Measurements from ENCODE around the gene SPNS2. TPM values are rescaled to one million over a fixed set of nuclear protein-coding genes. Genes with fewer than 3 reads are reported as not detected.
A peak's percentile ranks its signal among the peaks of the same experiment; 100 is the strongest.

SPNS2 gene
- total RNA-seq, 1 experiment from 2014 or later = 0.71 TPM

GRCh38 chr17:4513113-4514032 lies 14.7 kb downstream of the SPNS2 start:
- no peak for DNase-seq (ENCODE audit: low read depth)
- in situ Hi-C loops (cut with HindIII; ENCODE audit: low pct_unique_long_range_greater_than_20kb, low sequenced_read_pairs) = no loop called here

- no peak for DNase-seq (ENCODE audit: low read depth)
- in situ Hi-C loops (cut with HindIII; ENCODE audit: low pct_unique_long_range_greater_than_20kb, low sequenced_read_pairs) = no loop called here
Measured at GRCh38 chr17:4514206-4514605, 15.5 kb downstream of the SPNS2 start.

GRCh38 chr17:4514779-4515178 lies 16.1 kb downstream of the SPNS2 start:
- in situ Hi-C loops (cut with HindIII; ENCODE audit: low pct_unique_long_range_greater_than_20kb, low sequenced_read_pairs) = no loop called here
- no peak for DNase-seq (ENCODE audit: low read depth)

GRCh38 chr17:4515501-4515900 lies 16.8 kb downstream of the SPNS2 start:
- DNase-seq (ENCODE audit: low read depth) = no peak
- in situ Hi-C loops (cut with HindIII; ENCODE audit: low pct_unique_long_range_greater_than_20kb, low sequenced_read_pairs) = no loop called here

- in situ Hi-C loops (cut with HindIII; ENCODE audit: low pct_unique_long_range_greater_than_20kb, low sequenced_read_pairs) = no loop called here
Measured at GRCh38 chr17:4516735-4517134, 18.1 kb downstream of the SPNS2 start.

GRCh38 chr17:4518901-4519300 lies 20.2 kb downstream of the SPNS2 start:
- in situ Hi-C loops (cut with HindIII; ENCODE audit: low pct_unique_long_range_greater_than_20kb, low sequenced_read_pairs) = no loop called here

More at GRCh38 chr17:4516735-4517134, 18.1 kb downstream of the SPNS2 start:
- no peak for DNase-seq (ENCODE audit: low read depth)

GRCh38 chr17:4519361-4519788 lies 20.7 kb downstream of the SPNS2 start:
- in situ Hi-C loops (cut with HindIII; ENCODE audit: low pct_unique_long_range_greater_than_20kb, low sequenced_read_pairs) = no loop called here

More at GRCh38 chr17:4518901-4519300, 20.2 kb downstream of the SPNS2 start:
- no peak for DNase-seq (ENCODE audit: low read depth)

GRCh38 chr17:4520060-4520893 lies 21.6 kb downstream of the SPNS2 start:
- DNase-seq (ENCODE audit: low read depth) = no peak
- in situ Hi-C loops (cut with HindIII; ENCODE audit: low pct_unique_long_range_greater_than_20kb, low sequenced_read_pairs) = no loop called here

More at GRCh38 chr17:4519361-4519788, 20.7 kb downstream of the SPNS2 start:
- DNase-seq (ENCODE audit: low read depth) = no peak

GRCh38 chr17:4520894-4521600 lies 22.4 kb downstream of the SPNS2 start:
- in situ Hi-C loops (cut with HindIII; ENCODE audit: low pct_unique_long_range_greater_than_20kb, low sequenced_read_pairs) = no loop called here

GRCh38 chr17:4522661-4523060 lies 24.0 kb downstream of the SPNS2 start:
- in situ Hi-C loops (cut with HindIII; ENCODE audit: low pct_unique_long_range_greater_than_20kb, low sequenced_read_pairs) = no loop called here
- no peak for DNase-seq (ENCODE audit: low read depth)

More at GRCh38 chr17:4520894-4521600, 22.4 kb downstream of the SPNS2 start:
- peak; percentile 39 for DNase-seq (ENCODE audit: low read depth)

- DNase-seq (ENCODE audit: low read depth) = no peak
- in situ Hi-C loops (cut with HindIII; ENCODE audit: low pct_unique_long_range_greater_than_20kb, low sequenced_read_pairs) = no loop called here
Measured at GRCh38 chr17:4523946-4524345, 25.3 kb downstream of the SPNS2 start.

- in situ Hi-C loops (cut with HindIII; ENCODE audit: low pct_unique_long_range_greater_than_20kb, low sequenced_read_pairs) = no loop called here
- no peak for DNase-seq (ENCODE audit: low read depth)
Measured at GRCh38 chr17:4525691-4526397, 27.2 kb downstream of the SPNS2 start.

- in situ Hi-C loops (cut with HindIII; ENCODE audit: low pct_unique_long_range_greater_than_20kb, low sequenced_read_pairs) = no loop called here
Measured at GRCh38 chr17:4527134-4527533, 28.5 kb downstream of the SPNS2 start.

GRCh38 chr17:4527566-4528125 lies 29.0 kb downstream of the SPNS2 start:
- DNase-seq (ENCODE audit: low read depth) = no peak
- in situ Hi-C loops (cut with HindIII; ENCODE audit: low pct_unique_long_range_greater_than_20kb, low sequenced_read_pairs) = no loop called here

More at GRCh38 chr17:4527134-4527533, 28.5 kb downstream of the SPNS2 start:
- DNase-seq (ENCODE audit: low read depth) = no peak

GRCh38 chr17:4529533-4530152 lies 31.0 kb downstream of the SPNS2 start:
- in situ Hi-C loops (cut with HindIII; ENCODE audit: low pct_unique_long_range_greater_than_20kb, low sequenced_read_pairs) = no loop called here
- DNase-seq (ENCODE audit: low read depth) = no peak

GRCh38 chr17:4530799-4531730 lies 32.4 kb downstream of the SPNS2 start:
- no peak for DNase-seq (ENCODE audit: low read depth)
- in situ Hi-C loops (cut with HindIII; ENCODE audit: low pct_unique_long_range_greater_than_20kb, low sequenced_read_pairs) = no loop called here

Data from Caki2 (cell line).